ENCODE measurements around the gene CYTIP. TPM values are rescaled to one million over a fixed set of nuclear protein-coding genes. Genes with fewer than 3 reads are reported as not detected.

The CYTIP gene
- total and polyA plus RNA-seq, 2 of the 4 experiments (the other 2 are of a cell fraction), result not detected

- Histone ChIP-seq H4K8ac (ENCODE audit: low read depth in 2 of 2, low read length in 2 of 2) (no peak overlapping the region), H3K56ac (ENCODE audit: extremely low read depth, insufficient read depth, low read length) (no peak overlapping the region), H3K23ac (ENCODE audit: low read depth, low read length) (no peak overlapping the region), H2BK120ac (ENCODE audit: low read depth, low read length) (no peak overlapping the region), H3K27me3 (ENCODE audit: control insufficient read depth, insufficient read depth, low read length) (no peaks in the 10 kb centered on the region), H3K4ac (ENCODE audit: low read depth, low read length) (no peak overlapping the region), H3K4me1 (ENCODE audit: control insufficient read depth, insufficient read depth, low read length) (no peaks in the 10 kb centered on the region), H3K36me3 (ENCODE audit: control insufficient read depth, insufficient read depth, low read length) (no peaks in the 10 kb centered on the region), H4K20me1 (ENCODE audit: insufficient read depth, low read length) (no peaks in the 10 kb centered on the region), H3K9ac (ENCODE audit: low read depth, low read length) (no peak overlapping the region), H3K9me1 (ENCODE audit: insufficient read depth, low read length) (no peaks in the 10 kb centered on the region), H4K5ac (ENCODE audit: low read depth, low read length) (no peak overlapping the region), H3K4me2 (ENCODE audit: low read depth, low read length) (no peak overlapping the region), H2AK5ac (ENCODE audit: low read depth, low read length) (no peak overlapping the region), H2BK20ac (ENCODE audit: low read depth, low read length) (no peak overlapping the region), H3K9me3 (ENCODE audit: control insufficient read depth, insufficient read depth, low read length) (no peaks in the 10 kb centered on the region), H3K79me1 (ENCODE audit: low read depth in 1 of 2, low read length in 2 of 2) (no peaks in the 10 kb centered on the region), H2AFZ (replicated peaks; ENCODE audit: low read length, poor library complexity) (no peak overlapping the region), H2AK9ac (replicated peaks; ENCODE audit: low read depth, low read length, poor library complexity) (no peak overlapping the region), H2BK5ac (ENCODE audit: low read depth, low read length, poor library complexity, severe bottlenecking) (no peak overlapping the region), H2BK15ac (ENCODE audit: low read depth, low read length) (no peak overlapping the region), H3K27ac (ENCODE audit: insufficient read depth, low read length) (no peak overlapping the region), H3K14ac (replicated peaks; ENCODE audit: low read depth, low read length) (no peak overlapping the region), H3K18ac (ENCODE audit: low read depth, low read length) (no peak overlapping the region), H4K91ac (ENCODE audit: insufficient read depth, low read depth, low read length) (no peak overlapping the region), H3K4me3 (ENCODE audit: insufficient read depth, low read depth, low read length) (no peak overlapping the region)
- ATAC-seq (ENCODE audit: low read depth) (no peak), DNase-seq (no peak)
- dilution Hi-C loops (cut with HindIII; ENCODE audit: low sequenced_read_pairs, unreplicated experiment), result no loop called here
- in situ Hi-C loops (cut with MboI; ENCODE audit: low sequenced_read_pairs), result loop anchor here (25.0 kb wide), 1 partner anchor 283 kb away; no protein-coding TSS in a partner anchor
- intact Hi-C loops (cut with micrococcal nuclease), result no loop called here
- ChIA-PET POLR2A (ENCODE audit: unreplicated experiment) (no interaction called here), CTCF (no interaction called here)
- no TSS peak for BruUV-seq (replicated peaks)
- 83% methylated on average over 2 of the region's 7 CpGs; no CpG with 5 or more reads in 1 of the 2 experiments for WGBS, 2 experiments (ENCODE audit: extremely low coverage in 2 of 2, insufficient read length in 1 of 2)
- no peak for TF ChIP-seq CHD1 (IDR thresholded peaks at IDR 0.05; ENCODE audit: low read depth, low read length)
- TF ChIP-seq MAFK (IDR thresholded peaks at IDR 0.05; ENCODE audit: low read depth, low read length), result no peak
- TF ChIP-seq FOS (IDR thresholded peaks at IDR 0.05; ENCODE audit: low read depth, low read length), result no peak
- no peak for TF ChIP-seq BHLHE40 (IDR thresholded peaks at IDR 0.05; ENCODE audit: low read depth, low read length)
- TF ChIP-seq SMC3 (IDR thresholded peaks at IDR 0.05; ENCODE audit: low read depth, low read length), result no peak
- TF ChIP-seq RAD21 (IDR thresholded peaks at IDR 0.05; ENCODE audit: low read length), result no peak
- no peak for TF ChIP-seq ELK1 (IDR thresholded peaks at IDR 0.05; ENCODE audit: borderline replicate concordance, low read depth, low read length)
- TF ChIP-seq RCOR1 (IDR thresholded peaks at IDR 0.05; ENCODE audit: insufficient replicate concordance, low read length), result no peak
- TF ChIP-seq RFX5 (IDR thresholded peaks at IDR 0.05; ENCODE audit: low read depth, low read length), result no peak
- TF ChIP-seq MXI1 (IDR thresholded peaks at IDR 0.05; ENCODE audit: borderline replicate concordance, low read depth, low read length), result no peak
- no peak for TF ChIP-seq USF2 (IDR thresholded peaks at IDR 0.05; ENCODE audit: low read depth, low read length)
- no peak for TF ChIP-seq NFE2L2 (IDR thresholded peaks at IDR 0.05; ENCODE audit: low read depth, low read length)
- TF ChIP-seq CTCF (conservative IDR thresholded peaks at IDR 0.05; ENCODE audit: low read depth, low read length), result no peak
- no peak for TF ChIP-seq MAZ (IDR thresholded peaks at IDR 0.05; ENCODE audit: borderline replicate concordance, low read depth, low read length)
- TF ChIP-seq POLR2A (IDR thresholded peaks at IDR 0.05; ENCODE audit: low read depth, low read length), result no peak
Observed at GRCh38 chr2:157479081-157480027, 35.5 kb upstream of the CYTIP start.
